H1 (cell line): ENCODE results near the gene PRKCA. TPM values are rescaled to one million over a fixed set of nuclear protein-coding genes. Genes with fewer than 3 reads are reported as not detected.

Experiments
- CTCF ChIA-PET: fragments of 300-600 bp; sonication (Branson Sonifier 250); formaldehyde crosslinking; loops from one replicate; lab custom pipeline; 2021; ENCODE audit not compliant: partially characterized antibody; lab: Charles Lee
- POLR2A ChIA-PET: fragments of 300-600 bp; sonication (Branson Sonifier 250); formaldehyde crosslinking; loops from one replicate; lab custom pipeline; 2021; ENCODE audit warnings: inconsistent platforms; ENCODE audit not compliant: partially characterized antibody; lab: Charles Lee
- DNase-seq, 2 experiments: peaks; one replicate each; pipeline versions ENCODE4 v3.0.0 to v3.0.0-alpha.2; 2010 to 2022; ENCODE audit warnings: low spot score in 2 of 2, low read depth in 1 of 2, mixed read lengths in 1 of 2
- FAIRE-seq: peaks from 2 replicates; lab custom pipeline; 2011; peaks lifted over from hg19 to GRCh38; lab: Jason Lieb, UNC
- H2AFZ ChIP-seq: 2 replicates; pipeline ENCODE4 v1.8.1; 2012; ENCODE audit warnings: low read length, inconsistent platforms
- H2AK5ac ChIP-seq: 2 replicates; pipeline ENCODE4 v1.6.1; 2013; ENCODE audit warnings: low read depth, low read length
- H2BK120ac ChIP-seq: replicated peaks from 2 replicates; pipeline ENCODE3; 2013; ENCODE audit warnings: low read depth, low read length, inconsistent platforms
- H2BK12ac ChIP-seq: 2 replicates; pipeline ENCODE4 v1.6.1; 2013; ENCODE audit warnings: low read depth, low read length
- H2BK15ac ChIP-seq: 2 replicates; pipeline ENCODE4 v1.6.1; 2013; ENCODE audit warnings: low read length
- H2BK20ac ChIP-seq: 2 replicates; pipeline ENCODE4 v1.6.1; 2013; ENCODE audit warnings: low read length
- H2BK5ac ChIP-seq: 2 replicates; pipeline ENCODE4 v1.6.1; 2013; ENCODE audit warnings: low read depth, low read length
- H3K14ac ChIP-seq: 2 replicates; pipeline ENCODE4 v1.6.1; 2013; ENCODE audit warnings: inconsistent platforms; ENCODE audit not compliant: insufficient read length
- H3K18ac ChIP-seq: 2 replicates; pipeline ENCODE4 v1.6.1; 2013; ENCODE audit warnings: low read length; ENCODE audit errors: extremely low read depth
- H3K23ac ChIP-seq: 2 replicates; pipeline ENCODE4 v1.6.1; 2013; ENCODE audit warnings: inconsistent platforms; ENCODE audit not compliant: insufficient read length
- H3K23me2 ChIP-seq: 2 replicates; pipeline ENCODE4 v1.6.1; 2013; ENCODE audit warnings: low read depth, low read length
- H3K27ac ChIP-seq: 2 replicates; pipeline ENCODE4 v1.6.1; 2011; ENCODE audit warnings: low read depth, low read length, inconsistent platforms
- H3K27me3 ChIP-seq, 4 experiments: replicated peaks in 1 of 4; 1 replicate in 1 of 4; 2 replicates in 3 of 4; pipeline versions ENCODE4 v1.6.1 to v1.8.1; 2011 to 2013; ENCODE audit warnings: low read length in 3 of 4, mild to moderate bottlenecking in 3 of 4, inconsistent platforms in 2 of 4, mixed read lengths in 2 of 4, moderate library complexity in 1 of 4; ENCODE audit not compliant: control insufficient read depth in 3 of 4, insufficient read depth in 3 of 4; ENCODE audit errors: extremely low read depth in 1 of 4
- H3K36me3 ChIP-seq, 4 experiments: 2 replicates each; pipeline versions ENCODE4 v1.6.1 to v1.8.1; 2011 to 2013; ENCODE audit warnings: mild to moderate bottlenecking in 4 of 4, low read length in 3 of 4, moderate library complexity in 2 of 4, control low read depth in 1 of 4, inconsistent platforms in 1 of 4; ENCODE audit not compliant: insufficient read depth in 4 of 4, control insufficient read depth in 2 of 4
- H3K4ac ChIP-seq: replicated peaks from 2 replicates; pipeline ENCODE3; 2013; ENCODE audit warnings: low read length, low read depth, mixed read lengths, inconsistent platforms; ENCODE audit not compliant: insufficient read length
- H3K4me1 ChIP-seq, 4 experiments: replicated peaks in 1 of 4; 1 replicate in 1 of 4; 2 replicates in 3 of 4; pipeline versions ENCODE4 v1.6.1 to v1.8.1; 2011 to 2013; ENCODE audit warnings: low read length in 3 of 4, inconsistent platforms in 2 of 4, mixed read lengths in 1 of 4; ENCODE audit not compliant: insufficient read depth in 4 of 4, control insufficient read depth in 3 of 4
- H3K4me2 ChIP-seq, 2 experiments: 2 replicates each; pipeline versions ENCODE4 v1.6.1 to v1.8.1; 2011 to 2013; ENCODE audit warnings: low read depth in 2 of 2, low read length in 2 of 2, control low read depth in 1 of 2, inconsistent platforms in 1 of 2, mild to moderate bottlenecking in 1 of 2; ENCODE audit not compliant: insufficient read depth in 1 of 2
- H3K4me3 ChIP-seq, 4 experiments: fragments of 200-600, 300-600 bp in 1 of 4; sonication (generic), shearing (Covaris generic), sonication (Bioruptor Twin) in 1 of 4; 2 replicates each; pipeline versions ENCODE4 v1.5.1 to v1.8.1; 2011 to 2016; ENCODE audit warnings: low read length in 4 of 4, low read depth in 3 of 4, control low read depth in 2 of 4, inconsistent platforms in 2 of 4, mild to moderate bottlenecking in 2 of 4, mixed read lengths in 1 of 4, moderate library complexity in 1 of 4; ENCODE audit not compliant: insufficient read depth in 2 of 4; ENCODE audit errors: extremely low read depth in 1 of 4
- H3K56ac ChIP-seq: replicated peaks from 2 replicates; pipeline ENCODE3; 2013; ENCODE audit warnings: low read depth, mild to moderate bottlenecking, mixed read lengths, low read length, inconsistent platforms; ENCODE audit not compliant: insufficient read length
- H3K79me1 ChIP-seq: 2 replicates; pipeline ENCODE4 v1.6.1; 2013; ENCODE audit warnings: low read depth, low read length, control low read depth
- H3K79me2 ChIP-seq, 2 experiments: 2 replicates each; pipeline versions ENCODE4 v1.6.1 to v1.8.1; 2012 to 2013; ENCODE audit warnings: low read length in 2 of 2, mild to moderate bottlenecking in 2 of 2, inconsistent platforms in 1 of 2; ENCODE audit not compliant: insufficient read depth in 2 of 2, control insufficient read depth in 1 of 2
- H3K9ac ChIP-seq, 4 experiments: replicated peaks in 1 of 4; 1 replicate in 1 of 4; 2 replicates in 3 of 4; pipeline versions ENCODE4 v1.6.1 to v1.8.1; 2011 to 2013; ENCODE audit warnings: low read depth in 3 of 4, low read length in 3 of 4, control low read depth in 2 of 4, mild to moderate bottlenecking in 2 of 4, moderate library complexity in 2 of 4, inconsistent platforms in 1 of 4; ENCODE audit errors: extremely low read depth in 1 of 4
- H3K9me3 ChIP-seq, 2 experiments: 2 replicates each; pipeline versions ENCODE4 v1.6.1 to v1.8.1; 2012 to 2013; ENCODE audit warnings: mild to moderate bottlenecking in 2 of 2, moderate library complexity in 2 of 2, control low read depth in 1 of 2, inconsistent platforms in 1 of 2, low read depth in 1 of 2, low read length in 1 of 2, mixed read lengths in 1 of 2; ENCODE audit not compliant: insufficient read depth in 2 of 2
- H4K20me1 ChIP-seq, 2 experiments: replicated peaks in 1 of 2; 2 replicates each; pipeline versions ENCODE3 to v1.8.1; 2011 to 2013; ENCODE audit warnings: inconsistent platforms in 2 of 2, low read length in 2 of 2, mild to moderate bottlenecking in 1 of 2; ENCODE audit not compliant: insufficient read depth in 2 of 2, control insufficient read depth in 1 of 2
- H4K5ac ChIP-seq: 2 replicates; pipeline ENCODE4 v1.6.1; 2013; ENCODE audit warnings: low read length, low read depth, mixed read lengths, inconsistent platforms; ENCODE audit not compliant: insufficient read length
- H4K8ac ChIP-seq: 2 replicates; pipeline ENCODE4 v1.8.0; 2013; ENCODE audit warnings: mild to moderate bottlenecking, moderate library complexity, low read length, inconsistent platforms; ENCODE audit not compliant: insufficient read depth; ENCODE audit errors: extremely low read depth
- H4K91ac ChIP-seq: replicated peaks from 2 replicates; pipeline ENCODE3; 2013; ENCODE audit warnings: low read length, mixed read lengths, inconsistent platforms; ENCODE audit not compliant: insufficient read length
- CHD2 ChIP-seq: IDR thresholded peaks from 2 replicates; pipeline ENCODE4 v1.6.1; 2012; ENCODE audit warnings: low read length, improper control_type of control experiment
- EZH2 ChIP-seq: fragments of 200-600 bp; sonication (generic); IDR thresholded peaks from 2 replicates; pipeline ENCODE4 v1.7.1; 2012; ENCODE audit warnings: low read depth, mild to moderate bottlenecking, moderate library complexity, low read length, inconsistent platforms; ENCODE audit not compliant: severe bottlenecking
- GTF2F1 ChIP-seq: IDR thresholded peaks from 2 replicates; pipeline ENCODE4 v1.6.1; 2012; ENCODE audit warnings: low read depth, low read length, improper control_type of control experiment, borderline replicate concordance
- JUND ChIP-seq: IDR thresholded peaks from 2 replicates; pipeline ENCODE4 v1.6.1; 2011; ENCODE audit warnings: mild to moderate bottlenecking, improper control_type of control experiment, low read length
- KDM4A ChIP-seq: IDR thresholded peaks from one replicate; pipeline ENCODE4 v1.7.1; 2012; ENCODE audit warnings: low read depth, mild to moderate bottlenecking, moderate library complexity, low read length, inconsistent platforms; ENCODE audit not compliant: severe bottlenecking
- SP2 ChIP-seq: IDR thresholded peaks from 2 replicates; pipeline ENCODE4 v1.6.1; 2012; ENCODE audit warnings: mild to moderate bottlenecking, low read length, inconsistent platforms
- TEAD4 ChIP-seq: IDR thresholded peaks from 2 replicates; pipeline ENCODE4 v1.6.1; 2012; ENCODE audit warnings: low read depth, low read length, inconsistent platforms, mixed read lengths
- YY1 ChIP-seq: IDR thresholded peaks from 2 replicates; pipeline ENCODE4 v1.6.1; 2011; ENCODE audit warnings: low read depth, mild to moderate bottlenecking, low read length
- WGBS, 2 experiments: shearing (Covaris generic) in 1 of 2; methylation state at CpG; one replicate each; pipeline versions ENCODE4 v1.1.6 to v1.1.7; 2013 to 2015; ENCODE audit warnings: low lambda C conversion rate in 2 of 2, mixed read lengths in 2 of 2, inconsistent platforms in 1 of 2, low coverage in 1 of 2, missing lambda C conversion rate in 1 of 2; ENCODE audit not compliant: insufficient replicate concordance in 2 of 2, insufficient coverage in 1 of 2, insufficient read length in 1 of 2; ENCODE audit errors: extremely low coverage in 1 of 2, missing lambda C conversion rate in 1 of 2; 5-methylcytosine and 5-hydroxymethylcytosine counted together
- polyA plus RNA-seq, 7 experiments: library from polyadenylated mRNA; depleted of rRNA in 3 of 7; stranded (reverse) in 5 of 7; unstranded in 2 of 7; fragments of >200 nt in 5 of 7; fragments of 200-250 nt in 2 of 7; gene quantifications; 1 replicate in 5 of 7; 2 replicates in 1 of 7; 4 replicates in 1 of 7; pipeline versions ENCODE4 v1.2.1 to v1.2.3, GENCODE V29; 2011 to 2013; ENCODE audit warnings: missing spikeins in 2 of 7, mixed read lengths in 2 of 7
- total RNA-seq: library from RNA; stranded (reverse); fragmentation: NEBNext Ultra II Directional; extraction: Animal tissue kit (Norgen Biotek cat#: 25700); gene quantifications from 2 replicates; pipeline ENCODE4 v1.2.1, GENCODE V29; 2021
- TF ChIP-seq, protein P1 (sequence below): IDR thresholded peaks from 2 replicates; pipeline ENCODE4 v1.6.1; 2012; ENCODE audit warnings: low read length, inconsistent platforms
- TF ChIP-seq, protein P2 (sequence below), 3 experiments: IDR thresholded peaks; 1 replicate in 2 of 3; 2 replicates in 1 of 3; pipeline versions ENCODE4 v1.5.1 to v1.6.1; 2011; ENCODE audit warnings: low read length in 3 of 3, mild to moderate bottlenecking in 3 of 3, inconsistent platforms in 2 of 3, low read depth in 1 of 3, moderate library complexity in 1 of 3; ENCODE audit not compliant: insufficient read depth in 1 of 3; ENCODE audit errors: control extremely low read depth in 1 of 3

Gene PRKCA
- total and polyA plus RNA-seq, 2 of the 8 experiments (the other 6 are each of a cell fraction or from before 2014, with no cell fraction given): 5.8 to 17.8 TPM

DNA sequence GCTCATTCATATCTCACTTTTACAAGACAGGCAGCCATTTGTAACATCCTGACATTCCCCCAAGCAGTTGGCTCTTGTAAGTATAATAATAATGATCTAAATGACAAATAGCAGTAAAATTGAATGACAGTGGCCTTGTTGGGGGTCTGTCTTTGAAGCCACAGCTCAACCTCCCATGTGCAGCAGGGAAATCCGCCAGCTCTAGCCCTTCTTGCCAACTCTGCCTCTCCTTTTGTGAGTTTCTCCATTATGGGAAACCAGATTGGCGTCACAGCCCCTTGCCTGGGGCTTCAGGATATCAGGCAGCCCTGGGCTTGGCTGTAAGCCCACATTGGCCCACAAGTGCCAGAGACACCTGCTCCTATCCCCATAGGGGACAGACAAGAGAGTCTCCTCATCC lies 462.1 kb downstream of the PRKCA start:
- ChIA-PET POLR2A (interaction anchor here (1.0 to 2.1 kb wide), 2 partner anchors 12 to 13 kb away, joined by 3 to 5 read pairs; no protein-coding TSS in a partner anchor), CTCF (interaction anchor here (0.6 to 1.7 kb wide), 6 partner anchors 9 to 77 kb away, joined by 3 to 5 read pairs (median 4); no protein-coding TSS in a partner anchor)
- no peak overlapping the region for H3K56ac ChIP-seq
- no peak overlapping the region for H3K14ac ChIP-seq
- H2AFZ ChIP-seq: no peak overlapping the region
- no peak overlapping the region for H3K4ac ChIP-seq
- no peak overlapping the region for H2BK5ac ChIP-seq
- no peaks in the 10 kb centered on the region for H4K20me1 ChIP-seq
- H3K9me3 ChIP-seq: no peaks in the 10 kb centered on the region
- H2BK15ac ChIP-seq: no peak overlapping the region
- no peaks in the 10 kb centered on the region for H3K23me2 ChIP-seq
- H3K23ac ChIP-seq: no peak overlapping the region
- no peak overlapping the region for H4K5ac ChIP-seq
- no peak overlapping the region; the same call in 1 of the 2 replicates for H4K8ac ChIP-seq
- H3K18ac ChIP-seq: no peak overlapping the region
- no peak overlapping the region for H2BK120ac ChIP-seq
- H3K4me2 ChIP-seq: no peak overlapping the region
- DNase-seq: no peak
- peaks cover 0 to 5% (median 0%) of the 10 kb centered on the region in 4 experiments; a peak in 2 of 7 replicates for H3K4me1 ChIP-seq
- no peak for FAIRE-seq
- no peak overlapping the region for H3K4me3 ChIP-seq
- H3K27me3 ChIP-seq: no peaks in the 10 kb centered on the region
- peak overlapping the region; percentile 71; the same call in 1 of the 2 replicates for H2BK12ac ChIP-seq
- no peaks in the 10 kb centered on the region; a peak in 1 of 8 replicates for H3K36me3 ChIP-seq
- H3K79me1 ChIP-seq: no peaks in the 10 kb centered on the region
- H2BK20ac ChIP-seq: 0 out of 2 replicates have a peak overlapping the region, but pooled peaks have one; percentile 21
- no peak overlapping the region for H2AK5ac ChIP-seq
- H3K9ac ChIP-seq: no peak overlapping the region
- WGBS, 2 experiments: 46% methylated on average over 2 of the region's 2 CpGs; no CpG with 5 or more reads in 1 of the 2 experiments
- H3K27ac ChIP-seq: no peak overlapping the region
- H4K91ac ChIP-seq: no peak overlapping the region
- H3K79me2 ChIP-seq: no peaks in the 10 kb centered on the region
- TF ChIP-seq SP2 (no peak), TEAD4 (no peak), EZH2 (no peak), JUND (no peak), KDM4A (no peak), YY1 (no peak), GTF2F1 (no peak), CHD2 (no peak)
- TF ChIP-seq, protein P1, sequence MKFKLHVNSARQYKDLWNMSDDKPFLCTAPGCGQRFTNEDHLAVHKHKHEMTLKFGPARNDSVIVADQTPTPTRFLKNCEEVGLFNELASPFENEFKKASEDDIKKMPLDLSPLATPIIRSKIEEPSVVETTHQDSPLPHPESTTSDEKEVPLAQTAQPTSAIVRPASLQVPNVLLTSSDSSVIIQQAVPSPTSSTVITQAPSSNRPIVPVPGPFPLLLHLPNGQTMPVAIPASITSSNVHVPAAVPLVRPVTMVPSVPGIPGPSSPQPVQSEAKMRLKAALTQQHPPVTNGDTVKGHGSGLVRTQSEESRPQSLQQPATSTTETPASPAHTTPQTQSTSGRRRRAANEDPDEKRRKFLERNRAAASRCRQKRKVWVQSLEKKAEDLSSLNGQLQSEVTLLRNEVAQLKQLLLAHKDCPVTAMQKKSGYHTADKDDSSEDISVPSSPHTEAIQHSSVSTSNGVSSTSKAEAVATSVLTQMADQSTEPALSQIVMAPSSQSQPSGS: no peak
- TF ChIP-seq, protein P2, sequence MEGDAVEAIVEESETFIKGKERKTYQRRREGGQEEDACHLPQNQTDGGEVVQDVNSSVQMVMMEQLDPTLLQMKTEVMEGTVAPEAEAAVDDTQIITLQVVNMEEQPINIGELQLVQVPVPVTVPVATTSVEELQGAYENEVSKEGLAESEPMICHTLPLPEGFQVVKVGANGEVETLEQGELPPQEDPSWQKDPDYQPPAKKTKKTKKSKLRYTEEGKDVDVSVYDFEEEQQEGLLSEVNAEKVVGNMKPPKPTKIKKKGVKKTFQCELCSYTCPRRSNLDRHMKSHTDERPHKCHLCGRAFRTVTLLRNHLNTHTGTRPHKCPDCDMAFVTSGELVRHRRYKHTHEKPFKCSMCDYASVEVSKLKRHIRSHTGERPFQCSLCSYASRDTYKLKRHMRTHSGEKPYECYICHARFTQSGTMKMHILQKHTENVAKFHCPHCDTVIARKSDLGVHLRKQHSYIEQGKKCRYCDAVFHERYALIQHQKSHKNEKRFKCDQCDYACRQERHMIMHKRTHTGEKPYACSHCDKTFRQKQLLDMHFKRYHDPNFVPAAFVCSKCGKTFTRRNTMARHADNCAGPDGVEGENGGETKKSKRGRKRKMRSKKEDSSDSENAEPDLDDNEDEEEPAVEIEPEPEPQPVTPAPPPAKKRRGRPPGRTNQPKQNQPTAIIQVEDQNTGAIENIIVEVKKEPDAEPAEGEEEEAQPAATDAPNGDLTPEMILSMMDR (IDR thresholded peaks at IDR 0.05; ENCODE audit: control extremely low read depth in 1 of 3, insufficient read depth in 1 of 3, low read depth in 1 of 3, low read length in 3 of 3): no peak
